ENCODE measurements around the gene FOXM1.

Gene FOXM1

DNA sequence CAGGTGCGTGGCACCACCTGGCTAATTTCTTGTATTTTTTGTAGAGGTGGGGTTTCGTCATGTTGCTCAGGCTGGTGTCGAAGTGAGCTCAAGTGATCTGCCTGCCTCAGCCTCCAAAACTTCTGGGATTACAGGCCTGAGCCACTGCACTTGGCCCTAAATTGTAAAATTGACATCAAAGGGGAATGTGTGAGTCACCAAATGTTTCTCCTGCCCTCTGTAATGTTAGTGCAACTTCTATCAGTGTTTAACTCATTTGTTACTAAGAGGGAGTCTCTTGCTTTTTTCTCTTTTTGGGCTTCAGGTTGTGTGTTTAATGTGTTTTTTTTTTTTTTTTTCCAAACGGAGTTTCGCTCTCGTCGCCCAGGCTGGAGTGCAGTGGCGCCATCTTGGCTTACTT, 16.0 kb upstream of the FOXM1 start:
- DNase-seq (ENCODE audit: low read depth, low spot score), result no peak
- TF ChIP-seq ZNF274 (IDR thresholded peaks at IDR 0.05; ENCODE audit: low read depth, low read length) (no peak), SUZ12 (IDR thresholded peaks at IDR 0.05; ENCODE audit: extremely low read depth, insufficient read depth, insufficient read length) (no peak), YY1 (IDR thresholded peaks at IDR 0.05; ENCODE audit: insufficient read depth, insufficient read length) (no peak)
- H3K4me1 ChIP-seq (ENCODE audit: insufficient read depth, insufficient read length), result peaks cover 3% of the 10 kb centered on the region
- peaks cover 30% of the 10 kb centered on the region for H3K36me3 ChIP-seq (ENCODE audit: insufficient read depth, insufficient read length, low read length)
- no peaks in the 10 kb centered on the region for H3K27me3 ChIP-seq (ENCODE audit: insufficient read depth, insufficient read length)
- no peak overlapping the region for H3K9ac ChIP-seq (ENCODE audit: insufficient read length, low read depth)
- H3K4me3 ChIP-seq (ENCODE audit: insufficient read length, low read depth), result no peak overlapping the region
- no peaks in the 10 kb centered on the region for H3K9me3 ChIP-seq (ENCODE audit: insufficient read depth, low read length)

DNA sequence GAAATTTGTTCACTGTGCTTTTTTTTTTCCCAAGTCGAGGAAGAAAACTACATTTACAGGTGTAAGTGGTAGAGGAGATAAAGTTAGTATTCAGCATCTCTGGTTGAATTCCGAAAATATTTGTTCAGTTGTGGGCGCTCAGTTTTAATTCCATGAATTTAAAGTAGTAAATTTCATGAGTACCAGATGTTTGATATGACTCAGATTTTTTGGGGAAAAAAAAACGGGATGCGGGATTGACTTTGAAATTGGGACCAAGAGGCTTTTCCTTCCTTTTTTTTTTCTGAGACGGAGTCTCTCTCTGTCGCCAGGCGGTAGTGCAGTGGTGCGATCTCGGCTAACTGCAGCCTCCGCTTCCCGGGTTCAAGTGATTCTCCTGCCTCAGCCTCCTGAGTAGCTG, 15.3 kb upstream of the FOXM1 start:
- DNase-seq (ENCODE audit: low read depth, low spot score), result no peak
- Histone ChIP-seq H3K9me3 (ENCODE audit: insufficient read depth, low read length) (no peaks in the 10 kb centered on the region), H3K9ac (ENCODE audit: insufficient read length, low read depth) (peak overlapping the region; percentile 47), H3K4me3 (ENCODE audit: insufficient read length, low read depth) (no peak overlapping the region), H3K27me3 (ENCODE audit: insufficient read depth, insufficient read length) (no peaks in the 10 kb centered on the region), H3K36me3 (ENCODE audit: insufficient read depth, insufficient read length, low read length) (peaks cover 34% of the 10 kb centered on the region), H3K4me1 (ENCODE audit: insufficient read depth, insufficient read length) (peaks cover 3% of the 10 kb centered on the region)
- TF ChIP-seq YY1 (IDR thresholded peaks at IDR 0.05; ENCODE audit: insufficient read depth, insufficient read length) (no peak), SUZ12 (IDR thresholded peaks at IDR 0.05; ENCODE audit: extremely low read depth, insufficient read depth, insufficient read length) (no peak), ZNF274 (IDR thresholded peaks at IDR 0.05; ENCODE audit: low read depth, low read length) (no peak)

DNA sequence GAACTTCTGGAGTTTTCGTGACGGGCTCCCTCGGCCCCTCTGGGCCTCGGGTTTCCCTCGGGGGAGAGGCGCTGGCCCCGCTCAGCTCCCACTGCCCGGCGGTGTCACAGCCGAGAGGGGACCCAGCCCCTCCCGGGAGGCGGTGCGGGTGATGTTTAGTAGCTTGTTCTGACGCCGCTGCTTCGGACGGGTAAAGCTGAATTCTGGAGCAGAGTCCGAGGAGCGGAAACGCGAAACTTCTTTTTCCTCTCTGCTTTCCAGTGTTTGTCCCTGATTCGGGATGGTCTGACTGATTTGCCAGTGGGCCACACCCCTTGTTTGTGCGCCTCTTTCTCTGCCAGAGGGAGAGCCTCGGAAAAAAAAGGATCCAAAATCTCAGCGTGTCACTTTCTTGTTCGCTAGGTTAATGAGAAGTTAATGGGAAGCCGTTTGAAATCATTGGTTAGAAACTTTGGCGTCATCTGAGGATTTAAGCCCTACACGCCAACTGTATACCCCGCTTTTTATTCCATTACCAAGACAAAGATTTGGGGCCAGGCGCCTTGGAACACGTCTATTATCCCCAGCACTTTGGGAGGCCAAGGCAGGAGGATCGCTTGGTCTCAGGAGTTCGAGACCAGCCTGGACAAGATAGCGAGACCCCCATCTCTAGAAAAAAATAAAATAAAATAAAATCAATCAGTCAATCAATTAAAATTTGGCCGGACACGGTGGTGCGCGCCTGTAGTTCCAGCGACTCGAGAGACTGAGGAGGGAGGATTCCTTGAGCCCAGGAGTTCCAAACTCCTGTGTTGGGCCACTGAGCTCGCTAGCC, 14.5 kb upstream of the FOXM1 start:
- H3K27me3 ChIP-seq (ENCODE audit: insufficient read depth, insufficient read length), result no peaks in the 10 kb centered on the region
- H3K9me3 ChIP-seq (ENCODE audit: insufficient read depth, low read length), result no peaks in the 10 kb centered on the region
- peaks cover 3% of the 10 kb centered on the region for H3K4me1 ChIP-seq (ENCODE audit: insufficient read depth, insufficient read length)
- H3K9ac ChIP-seq (ENCODE audit: insufficient read length, low read depth), result peak overlapping the region; percentile 98
- peak; percentile 75 for DNase-seq (ENCODE audit: low read depth, low spot score)
- H3K4me3 ChIP-seq (ENCODE audit: insufficient read length, low read depth), result peak overlapping the region; percentile 97
- H3K36me3 ChIP-seq (ENCODE audit: insufficient read depth, insufficient read length, low read length), result peaks cover 37% of the 10 kb centered on the region
- no peak for TF ChIP-seq SUZ12 (IDR thresholded peaks at IDR 0.05; ENCODE audit: extremely low read depth, insufficient read depth, insufficient read length)
- no peak for TF ChIP-seq YY1 (IDR thresholded peaks at IDR 0.05; ENCODE audit: insufficient read depth, insufficient read length)

DNA sequence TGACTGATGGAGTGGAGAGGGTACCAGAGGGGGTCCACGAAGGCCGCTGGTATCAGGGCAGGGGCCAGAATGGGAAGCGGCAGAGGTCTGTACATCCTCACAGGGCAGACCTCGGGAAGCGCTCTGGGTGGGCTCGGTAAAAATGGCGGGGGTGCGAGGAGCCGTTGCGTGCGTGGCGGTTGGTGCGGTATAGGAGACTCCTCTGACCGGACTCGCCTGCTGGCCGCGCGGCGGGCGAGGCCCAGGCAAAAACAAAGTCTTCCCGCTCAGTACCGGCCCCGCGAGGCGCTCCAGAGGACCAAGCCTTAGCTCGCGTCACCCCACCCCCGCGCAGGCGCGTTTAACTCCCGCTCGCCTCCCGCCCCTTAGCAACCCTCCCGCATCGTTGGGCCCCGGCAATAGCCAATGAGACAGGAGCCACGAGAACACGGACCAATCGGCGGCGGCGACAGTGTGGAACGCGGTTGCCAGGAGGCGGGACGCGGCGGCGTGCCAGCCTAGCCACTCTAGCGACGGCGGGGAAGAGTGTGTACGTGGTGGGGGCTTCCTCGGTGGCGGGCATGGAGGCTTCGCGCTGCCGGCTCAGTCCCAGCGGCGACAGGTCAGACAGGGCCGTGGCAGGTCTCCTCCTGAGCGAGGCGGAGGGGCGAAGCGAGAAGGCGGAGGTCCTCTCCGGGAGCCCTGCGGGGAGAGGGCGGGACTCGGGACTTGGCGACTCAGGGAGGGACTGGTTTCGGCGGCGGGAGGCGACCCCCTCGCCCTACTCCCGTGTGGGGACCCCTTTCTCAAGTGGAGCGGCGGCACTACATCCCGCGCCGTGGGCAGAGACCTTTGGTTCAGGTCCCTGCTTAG, 13.6 kb upstream of the FOXM1 start, which contains the start of gene TULP3:
TULP3 (plus strand) TSS at position 504 of the 852 bp plus-strand sequence; CDS start at position 561, 57 bp downstream.
- Histone ChIP-seq H3K27me3 (ENCODE audit: insufficient read depth, insufficient read length) (no peaks in the 10 kb centered on the region), H3K4me1 (ENCODE audit: insufficient read depth, insufficient read length) (peaks cover 3% of the 10 kb centered on the region), H3K36me3 (ENCODE audit: insufficient read depth, insufficient read length, low read length) (peaks cover 39% of the 10 kb centered on the region), H3K4me3 (ENCODE audit: insufficient read length, low read depth) (peak within 1 kb of the TSS; percentile 97), H3K9me3 (ENCODE audit: insufficient read depth, low read length) (no peaks in the 10 kb centered on the region), H3K9ac (ENCODE audit: insufficient read length, low read depth) (peak within 1 kb of the TSS; percentile 98)
- no peak for TF ChIP-seq YY1 (IDR thresholded peaks at IDR 0.05; ENCODE audit: insufficient read depth, insufficient read length)
- no peak for TF ChIP-seq ZNF274 (IDR thresholded peaks at IDR 0.05; ENCODE audit: low read depth, low read length)
- no peak for TF ChIP-seq SUZ12 (IDR thresholded peaks at IDR 0.05; ENCODE audit: extremely low read depth, insufficient read depth, insufficient read length)
- DNase-seq (ENCODE audit: low read depth, low spot score), result peak; percentile 100

DNA sequence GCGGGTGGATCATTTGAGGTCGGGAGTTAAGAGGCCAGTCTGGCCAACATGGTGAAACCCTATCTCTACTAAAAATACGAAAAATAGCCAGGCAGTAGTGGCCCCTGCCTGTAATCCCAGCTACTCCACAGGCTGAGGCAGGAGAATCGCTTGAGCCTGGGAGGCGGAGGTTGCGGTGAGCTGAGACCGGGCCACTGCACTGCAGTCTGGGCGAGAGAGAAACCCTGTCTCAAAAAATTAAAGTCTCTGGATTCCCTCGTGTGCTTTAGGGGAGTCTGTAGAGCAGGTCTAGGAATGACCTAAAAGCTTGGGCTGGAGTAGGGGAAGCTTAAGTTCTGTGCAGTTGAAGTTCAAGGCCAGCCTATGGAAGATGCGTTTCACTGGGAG, 13.0 kb upstream of the FOXM1 start:
- H3K9ac ChIP-seq (ENCODE audit: insufficient read length, low read depth), result peak overlapping the region; percentile 83
- TF ChIP-seq YY1 (IDR thresholded peaks at IDR 0.05; ENCODE audit: insufficient read depth, insufficient read length), result no peak
- TF ChIP-seq SUZ12 (IDR thresholded peaks at IDR 0.05; ENCODE audit: extremely low read depth, insufficient read depth, insufficient read length), result no peak
- TF ChIP-seq ZNF274 (IDR thresholded peaks at IDR 0.05; ENCODE audit: low read depth, low read length), result no peak
- H3K4me3 ChIP-seq (ENCODE audit: insufficient read length, low read depth), result peak overlapping the region; percentile 97
- H3K27me3 ChIP-seq (ENCODE audit: insufficient read depth, insufficient read length), result no peaks in the 10 kb centered on the region
- peaks cover 3% of the 10 kb centered on the region for H3K4me1 ChIP-seq (ENCODE audit: insufficient read depth, insufficient read length)
- H3K9me3 ChIP-seq (ENCODE audit: insufficient read depth, low read length), result no peaks in the 10 kb centered on the region
- DNase-seq (ENCODE audit: low read depth, low spot score), result no peak
- H3K36me3 ChIP-seq (ENCODE audit: insufficient read depth, insufficient read length, low read length), result peaks cover 39% of the 10 kb centered on the region

DNA sequence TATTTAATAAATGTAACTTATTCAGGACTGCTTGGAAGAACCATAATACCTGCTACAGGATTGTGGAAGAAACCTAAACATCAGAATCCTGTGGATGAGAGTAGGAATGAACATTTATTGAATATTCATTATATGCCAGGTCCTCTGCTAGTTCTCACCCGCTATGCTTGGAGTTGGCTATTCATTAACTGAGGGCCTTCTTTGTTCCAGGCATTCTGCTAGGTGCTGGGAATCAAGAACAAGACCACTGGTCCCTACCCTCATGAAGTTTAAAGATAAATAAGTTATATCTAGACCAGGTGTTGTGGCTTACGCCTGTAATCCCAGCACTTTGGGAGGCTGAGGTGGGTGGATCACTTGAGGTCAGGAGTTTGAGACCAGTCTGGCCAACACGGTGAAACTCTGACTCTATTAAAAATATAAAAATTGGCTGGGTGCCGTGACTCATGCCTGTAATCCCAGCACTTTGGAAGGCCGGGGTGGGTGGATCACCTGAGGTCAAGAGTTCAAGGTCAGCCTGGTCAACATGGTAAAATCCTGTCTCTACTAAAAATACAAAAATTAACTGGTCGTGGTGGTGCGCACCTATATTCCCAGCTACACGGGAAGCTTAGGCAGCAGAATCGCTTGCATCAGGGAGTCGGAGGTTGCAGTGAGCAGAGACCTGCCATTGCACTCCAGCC, 9.9 kb upstream of the FOXM1 start:
- no peaks in the 10 kb centered on the region for H3K27me3 ChIP-seq (ENCODE audit: insufficient read depth, insufficient read length)
- H3K4me1 ChIP-seq (ENCODE audit: insufficient read depth, insufficient read length), result no peaks in the 10 kb centered on the region
- H3K36me3 ChIP-seq (ENCODE audit: insufficient read depth, insufficient read length, low read length), result peaks cover 41% of the 10 kb centered on the region
- H3K9me3 ChIP-seq (ENCODE audit: insufficient read depth, low read length), result no peaks in the 10 kb centered on the region
- no peak for DNase-seq (ENCODE audit: low read depth, low spot score)
- H3K9ac ChIP-seq (ENCODE audit: insufficient read length, low read depth), result no peak overlapping the region
- TF ChIP-seq ZNF274 (IDR thresholded peaks at IDR 0.05; ENCODE audit: low read depth, low read length), result no peak
- H3K4me3 ChIP-seq (ENCODE audit: insufficient read length, low read depth), result no peak overlapping the region

DNA sequence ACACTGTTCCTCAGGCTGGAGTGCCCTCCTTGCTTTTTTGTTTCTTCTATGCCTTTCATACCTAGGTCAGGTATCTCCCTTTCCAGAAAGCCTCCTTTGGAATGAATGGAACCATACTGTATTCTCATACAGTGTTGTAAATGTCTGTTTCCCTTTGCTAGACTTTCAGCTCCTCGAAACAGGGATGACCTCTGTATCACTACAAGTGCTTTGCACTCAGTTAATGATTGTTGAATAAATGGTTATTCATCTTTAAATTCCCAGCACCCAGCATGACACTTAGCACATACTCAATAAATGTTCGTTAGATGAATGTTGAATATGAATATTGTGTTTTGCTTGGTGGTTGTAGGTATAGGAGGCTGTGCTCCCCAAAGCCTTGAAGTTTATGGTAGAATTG, 7.8 kb upstream of the FOXM1 start:
- Histone ChIP-seq H3K4me3 (ENCODE audit: insufficient read length, low read depth) (no peak overlapping the region), H3K9ac (ENCODE audit: insufficient read length, low read depth) (no peak overlapping the region), H3K36me3 (ENCODE audit: insufficient read depth, insufficient read length, low read length) (peaks cover 57% of the 10 kb centered on the region), H3K27me3 (ENCODE audit: insufficient read depth, insufficient read length) (no peaks in the 10 kb centered on the region), H3K9me3 (ENCODE audit: insufficient read depth, low read length) (no peaks in the 10 kb centered on the region), H3K4me1 (ENCODE audit: insufficient read depth, insufficient read length) (no peaks in the 10 kb centered on the region)
- no peak for TF ChIP-seq SUZ12 (IDR thresholded peaks at IDR 0.05; ENCODE audit: extremely low read depth, insufficient read depth, insufficient read length)
- no peak for TF ChIP-seq YY1 (IDR thresholded peaks at IDR 0.05; ENCODE audit: insufficient read depth, insufficient read length)
- TF ChIP-seq ZNF274 (IDR thresholded peaks at IDR 0.05; ENCODE audit: low read depth, low read length), result no peak
- DNase-seq (ENCODE audit: low read depth, low spot score), result no peak
